ENCODE results near the gene TMEM250. TPM values are rescaled to one million over a fixed set of nuclear protein-coding genes. Genes with fewer than 3 reads are reported as not detected.

Gene TMEM250
- total RNA-seq, 1 experiment from 2014 or later = 48.3 TPM

- in situ Hi-C loops (cut with HindIII; ENCODE audit: low sequenced_read_pairs) = no loop called here
- DNase-seq (ENCODE audit: low spot score) = no peak
Measured at GRCh38 chr9:136088939-136089696, 29.6 kb downstream of the TMEM250 start.

GRCh38 chr9:136088481-136088938 lies 30.2 kb downstream of the TMEM250 start:
- DNase-seq (ENCODE audit: low spot score) = no peak
- in situ Hi-C loops (cut with HindIII; ENCODE audit: low sequenced_read_pairs) = no loop called here

GRCh38 chr9:136087741-136088480 lies 30.8 kb downstream of the TMEM250 start:
- DNase-seq (ENCODE audit: low spot score) = no peak
- in situ Hi-C loops (cut with HindIII; ENCODE audit: low sequenced_read_pairs) = no loop called here

GRCh38 chr9:136086951-136087740 lies 31.5 kb downstream of the TMEM250 start:
- DNase-seq (ENCODE audit: low spot score) = no peak
- in situ Hi-C loops (cut with HindIII; ENCODE audit: low sequenced_read_pairs) = no loop called here

GRCh38 chr9:136086213-136086881 lies 32.3 kb downstream of the TMEM250 start:
- in situ Hi-C loops (cut with HindIII; ENCODE audit: low sequenced_read_pairs) = no loop called here
- DNase-seq (ENCODE audit: low spot score) = no peak

- peak; percentile 88 for DNase-seq (ENCODE audit: low spot score)
- in situ Hi-C loops (cut with HindIII; ENCODE audit: low sequenced_read_pairs) = no loop called here
Measured at GRCh38 chr9:136085815-136086212, 32.9 kb downstream of the TMEM250 start.

- in situ Hi-C loops (cut with HindIII; ENCODE audit: low sequenced_read_pairs) = no loop called here
- DNase-seq (ENCODE audit: low spot score) = no peak
Measured at GRCh38 chr9:136084063-136084944, 34.4 kb downstream of the TMEM250 start.

- DNase-seq (ENCODE audit: low spot score) = no peak
- in situ Hi-C loops (cut with HindIII; ENCODE audit: low sequenced_read_pairs) = no loop called here
Measured at GRCh38 chr9:136083558-136084062, 35.1 kb downstream of the TMEM250 start.

GRCh38 chr9:136082496-136083361 lies 35.9 kb downstream of the TMEM250 start:
- DNase-seq (ENCODE audit: low spot score) = peak; percentile 73
- in situ Hi-C loops (cut with HindIII; ENCODE audit: low sequenced_read_pairs) = no loop called here

- in situ Hi-C loops (cut with HindIII; ENCODE audit: low sequenced_read_pairs) = no loop called here
- no peak for DNase-seq (ENCODE audit: low spot score)
Measured at GRCh38 chr9:136081826-136082495, 36.7 kb downstream of the TMEM250 start.

- no peak for DNase-seq (ENCODE audit: low spot score)
- in situ Hi-C loops (cut with HindIII; ENCODE audit: low sequenced_read_pairs) = no loop called here
Measured at GRCh38 chr9:136081113-136081825, 37.4 kb downstream of the TMEM250 start.

- in situ Hi-C loops (cut with HindIII; ENCODE audit: low sequenced_read_pairs) = no loop called here
- no peak for DNase-seq (ENCODE audit: low spot score)
Measured at GRCh38 chr9:136080716-136081112, 38.0 kb downstream of the TMEM250 start.

- in situ Hi-C loops (cut with HindIII; ENCODE audit: low sequenced_read_pairs) = no loop called here
- DNase-seq (ENCODE audit: low spot score) = no peak
Measured at GRCh38 chr9:136079916-136080246, 38.8 kb downstream of the TMEM250 start.

- DNase-seq (ENCODE audit: low spot score) = no peak
- in situ Hi-C loops (cut with HindIII; ENCODE audit: low sequenced_read_pairs) = no loop called here
Measured at GRCh38 chr9:136079211-136079915, 39.3 kb downstream of the TMEM250 start.

GRCh38 chr9:136078498-136079011 lies 40.1 kb downstream of the TMEM250 start:
- no peak for DNase-seq (ENCODE audit: low spot score)
- in situ Hi-C loops (cut with HindIII; ENCODE audit: low sequenced_read_pairs) = no loop called here

Measured in G401 (cell line).